Hematopoietic multipotent progenitor cell treated with erythropoietin and hydrocortisone succinate and interleukin-3 and kit ligand, for 15 days (in vitro differentiated cells): ENCODE results near the gene MMP14.
"Not testable (repeated sequence)": the region's sequence is repeated elsewhere in the genome, so short reads cannot be mapped to it uniquely, and the experiment has no call there.

Experiments
- DNase-seq: peaks from one replicate; pipeline ENCODE4 v3.0.0-alpha.2; 2015; ENCODE audit warnings: low spot score

The MMP14 gene

DNA sequence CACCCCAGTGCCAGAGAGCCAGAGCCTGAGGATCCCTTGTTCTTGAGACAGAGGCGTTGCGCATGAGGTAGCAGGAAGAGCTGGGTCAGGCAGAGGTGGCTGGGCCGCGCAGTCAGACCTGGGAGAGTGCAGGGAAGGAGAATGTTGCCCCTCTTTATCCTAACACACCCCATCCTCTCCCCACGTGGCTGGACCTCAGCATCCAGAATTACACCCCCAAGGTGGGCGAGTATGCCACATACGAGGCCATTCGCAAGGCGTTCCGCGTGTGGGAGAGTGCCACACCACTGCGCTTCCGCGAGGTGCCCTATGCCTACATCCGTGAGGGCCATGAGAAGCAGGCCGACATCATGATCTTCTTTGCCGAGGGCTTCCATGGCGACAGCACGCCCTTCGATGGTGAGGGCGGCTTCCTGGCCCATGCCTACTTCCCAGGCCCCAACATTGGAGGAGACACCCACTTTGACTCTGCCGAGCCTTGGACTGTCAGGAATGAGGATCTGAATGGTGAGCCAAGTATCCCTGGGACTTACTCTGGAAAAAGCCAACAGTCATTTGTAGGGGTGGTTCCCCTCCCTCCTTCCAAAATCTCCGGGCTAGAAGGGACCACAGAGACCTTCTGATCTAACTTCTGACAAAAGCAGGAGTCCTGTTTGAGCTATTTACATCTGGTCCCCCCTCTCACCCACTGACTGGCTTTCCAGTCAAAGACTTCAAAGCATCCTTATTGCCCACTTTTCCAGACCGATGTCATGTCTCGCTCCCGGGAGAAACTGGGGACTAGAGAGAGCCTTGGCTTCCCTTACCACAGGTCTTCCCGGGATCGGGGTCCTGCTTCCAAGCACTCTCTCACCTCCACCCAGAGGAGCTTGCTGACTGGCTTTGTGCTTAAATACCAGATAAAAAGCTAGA lies 6.1 kb downstream of the MMP14 start:
- DNase-seq, result no peak

DNA sequence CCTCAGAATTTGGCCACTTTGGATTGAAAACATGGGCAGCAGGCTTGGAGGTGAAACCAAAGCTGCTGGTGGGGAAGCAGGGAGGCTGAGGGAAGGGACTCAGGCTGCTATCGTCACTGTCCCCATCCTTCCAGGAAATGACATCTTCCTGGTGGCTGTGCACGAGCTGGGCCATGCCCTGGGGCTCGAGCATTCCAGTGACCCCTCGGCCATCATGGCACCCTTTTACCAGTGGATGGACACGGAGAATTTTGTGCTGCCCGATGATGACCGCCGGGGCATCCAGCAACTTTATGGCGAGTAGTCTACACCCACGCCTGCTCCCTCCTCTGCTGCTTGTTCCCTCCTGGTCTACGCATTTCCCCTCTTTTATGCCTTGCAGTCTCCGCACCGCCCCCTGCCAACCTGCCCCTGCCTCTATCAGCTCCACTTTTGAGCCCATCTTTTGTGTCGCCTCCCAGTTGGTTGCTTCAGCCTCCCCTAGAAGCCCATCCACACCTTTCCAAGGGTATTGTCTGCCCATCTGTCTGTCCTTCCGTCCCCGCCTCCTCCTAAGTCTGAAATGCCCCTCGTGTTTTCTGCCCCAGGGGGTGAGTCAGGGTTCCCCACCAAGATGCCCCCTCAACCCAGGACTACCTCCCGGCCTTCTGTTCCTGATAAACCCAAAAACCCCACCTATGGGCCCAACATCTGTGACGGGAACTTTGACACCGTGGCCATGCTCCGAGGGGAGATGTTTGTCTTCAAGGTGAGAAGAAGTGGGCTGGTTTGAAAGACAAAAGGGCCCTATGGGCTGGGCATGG lies 6.9 kb downstream of the MMP14 start:
- DNase-seq, result no peak

- DNase-seq, result no peak
These were observed 8.1 kb downstream of the MMP14 start for GRCh38 chr14:22844221-22845102.

DNA sequence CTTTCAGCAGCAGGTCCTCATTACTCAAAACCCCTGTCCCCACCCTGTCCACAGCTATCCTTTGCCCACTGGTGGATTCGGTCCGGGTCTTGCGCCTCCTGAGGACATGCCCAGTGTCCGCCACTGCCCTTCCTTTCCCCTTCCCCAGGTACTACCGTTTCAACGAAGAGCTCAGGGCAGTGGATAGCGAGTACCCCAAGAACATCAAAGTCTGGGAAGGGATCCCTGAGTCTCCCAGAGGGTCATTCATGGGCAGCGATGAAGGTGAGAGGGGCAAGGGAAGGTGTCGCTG lies 8.7 kb downstream of the MMP14 start:
- DNase-seq, result no peak

- DNase-seq, result no peak
These were observed 9.6 kb downstream of the MMP14 start for GRCh38 chr14:22845821-22846625.

- no peak for DNase-seq
These were observed 10.5 kb downstream of the MMP14 start for GRCh38 chr14:22846811-22847307.

- no peak for DNase-seq
These were observed 11.4 kb downstream of the MMP14 start for GRCh38 chr14:22847661-22848341.

DNA sequence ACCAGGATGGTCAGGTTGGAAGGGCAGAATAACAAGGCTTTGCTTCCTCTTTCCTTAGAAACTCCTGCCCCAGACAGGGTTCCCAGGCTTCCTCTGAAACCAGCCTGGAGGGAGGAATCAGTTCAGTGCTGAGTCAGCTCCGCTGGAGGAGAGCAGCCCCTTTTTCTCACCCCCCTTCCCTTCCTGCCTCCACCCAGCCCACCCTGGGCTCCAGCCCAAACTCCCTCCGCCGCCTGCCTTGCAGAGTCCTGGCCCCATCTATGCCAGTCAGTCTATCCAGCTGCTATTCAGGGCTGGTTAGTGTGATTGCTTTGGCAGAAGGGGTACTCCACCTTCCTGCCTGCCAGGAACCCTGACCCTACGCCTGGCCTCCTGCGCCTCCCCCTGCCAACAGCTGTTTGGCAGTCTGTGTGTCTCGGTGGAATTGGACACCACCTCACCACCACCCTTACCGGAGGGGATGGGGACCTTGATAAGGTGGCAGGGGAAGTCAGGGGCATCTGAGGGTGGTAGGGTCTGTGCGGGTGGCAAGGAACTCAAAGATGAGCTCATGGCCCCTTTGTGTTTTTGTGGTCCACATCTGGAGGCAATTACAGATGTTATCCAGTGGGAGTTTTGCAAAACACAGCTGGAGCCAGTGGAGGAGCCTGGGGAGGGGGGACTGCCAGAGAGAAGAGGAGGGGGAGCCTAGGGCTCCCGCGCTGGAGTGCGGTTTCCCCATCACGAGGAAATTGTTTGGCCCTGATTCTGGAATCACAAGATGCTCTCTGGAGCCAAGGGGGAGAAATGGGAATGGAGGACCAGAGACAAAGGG lies 12.2 kb downstream of the MMP14 start:
- DNase-seq, result no peak

DNA sequence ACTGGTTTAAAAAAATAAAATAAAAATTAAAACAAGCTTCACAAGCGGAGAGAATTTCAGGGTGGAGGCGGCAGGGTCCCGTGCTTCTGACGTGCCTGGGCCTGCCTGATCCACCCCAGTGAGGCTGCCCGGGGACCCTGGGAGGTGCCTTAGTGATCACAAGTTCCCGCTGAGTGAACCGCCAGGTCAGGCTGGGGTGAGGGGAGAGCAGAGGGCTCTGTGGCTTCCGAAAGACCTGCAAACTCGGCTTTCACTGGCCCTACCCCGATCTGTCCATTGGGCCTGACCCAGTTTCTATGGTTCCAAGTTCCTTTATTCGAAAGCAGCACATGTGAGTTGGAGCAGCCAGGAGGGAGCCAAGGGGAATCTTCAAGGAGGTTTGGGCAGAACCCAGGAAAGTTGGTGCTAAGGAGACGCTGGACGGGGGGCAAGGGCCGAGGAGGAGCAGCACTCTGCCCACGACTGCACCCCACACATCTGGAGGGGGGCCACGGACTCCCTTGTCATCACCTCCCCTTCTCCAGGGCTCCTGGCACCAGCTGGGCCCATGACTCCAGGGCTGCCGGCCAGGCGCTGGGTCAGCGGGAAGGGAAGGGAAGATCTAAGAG lies 12.9 kb downstream of the MMP14 start:
- no peak for DNase-seq

GRCh38 chr14:22850944-22851764 lies 14.8 kb downstream of the MMP14 start:
- no peak for DNase-seq

DNA sequence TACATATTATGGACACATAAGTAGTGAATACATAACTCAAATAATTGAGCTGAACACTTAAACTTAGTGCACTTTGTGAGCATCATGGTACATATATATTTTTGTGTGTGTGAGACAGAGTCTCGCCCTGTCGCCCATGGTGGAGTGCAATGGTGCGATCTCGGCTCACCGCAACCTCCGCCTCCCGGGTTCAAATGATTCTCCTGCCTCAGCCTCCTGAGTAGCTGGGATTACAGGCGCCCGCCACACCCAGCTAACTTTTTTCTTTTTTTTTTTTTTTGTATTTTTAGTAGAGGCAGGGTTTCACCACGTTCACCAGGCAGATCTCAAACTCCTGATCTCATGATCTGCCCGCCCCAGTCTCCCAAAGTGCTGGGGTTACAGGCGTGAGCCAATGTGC lies 15.8 kb downstream of the MMP14 start:
- DNase-seq, result not testable (repeated sequence)

DNA sequence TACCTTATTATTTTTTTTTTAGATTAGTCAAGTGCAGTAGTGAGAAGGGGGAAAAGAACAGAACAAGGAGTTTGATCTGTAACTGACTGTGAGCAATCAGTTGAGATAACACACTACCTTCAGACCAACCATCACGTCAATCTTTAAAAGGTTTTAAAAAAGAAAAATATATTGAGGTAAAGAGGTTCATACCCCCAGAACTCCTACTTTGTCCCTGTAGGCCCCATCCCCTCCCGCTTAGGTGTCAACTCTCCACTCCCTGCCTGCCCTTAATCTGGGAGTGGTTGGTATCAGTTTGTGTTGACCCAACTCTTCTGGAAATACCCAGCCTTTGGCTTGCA lies 16.2 kb downstream of the MMP14 start:
- DNase-seq, result no peak

DNA sequence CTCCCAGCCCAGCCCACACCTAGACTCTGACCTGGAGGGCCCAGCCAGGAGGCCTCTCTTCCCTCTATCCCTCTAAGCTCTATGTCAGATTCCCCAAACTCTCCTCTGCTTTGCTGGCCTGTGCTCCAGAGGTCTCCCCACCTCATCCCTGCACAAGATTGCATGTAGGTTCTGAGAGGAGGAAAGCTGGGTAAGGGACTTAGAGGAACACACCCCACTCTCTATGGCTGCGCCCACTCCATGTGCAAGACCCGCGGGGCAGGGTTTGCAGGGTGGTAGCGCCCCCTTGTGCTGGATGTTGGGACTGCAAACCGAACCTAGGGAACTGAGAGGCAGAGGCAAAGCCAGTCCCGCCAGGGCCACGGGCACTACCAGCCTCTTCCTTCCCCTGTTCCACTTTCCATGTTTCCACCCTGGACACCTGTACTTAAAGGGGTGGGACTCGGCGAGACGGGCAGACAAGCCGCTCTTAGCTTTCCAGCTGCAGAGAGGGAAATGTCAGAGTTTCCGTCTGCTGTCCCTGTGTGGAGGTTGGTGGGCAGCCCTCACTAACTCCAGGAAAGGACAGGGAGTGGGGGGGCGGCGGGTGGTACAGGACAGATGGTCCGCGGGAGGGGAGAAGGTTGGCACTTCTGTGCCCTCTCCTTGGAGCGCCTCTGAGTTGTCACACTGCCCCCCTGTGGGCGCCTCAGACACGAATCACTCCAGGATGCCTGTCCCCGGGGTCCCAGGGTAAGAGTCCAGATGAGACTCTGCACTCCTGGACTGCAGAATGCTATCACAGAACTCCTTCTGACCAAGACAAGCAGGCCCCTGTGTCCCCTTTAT lies 16.8 kb downstream of the MMP14 start:
- DNase-seq, result peak; percentile 86

- DNase-seq, result not testable (repeated sequence)
These were observed 17.9 kb downstream of the MMP14 start for GRCh38 chr14:22854296-22854695.

GRCh38 chr14:22854963-22855724 lies 18.8 kb downstream of the MMP14 start:
- DNase-seq, result no peak

DNA sequence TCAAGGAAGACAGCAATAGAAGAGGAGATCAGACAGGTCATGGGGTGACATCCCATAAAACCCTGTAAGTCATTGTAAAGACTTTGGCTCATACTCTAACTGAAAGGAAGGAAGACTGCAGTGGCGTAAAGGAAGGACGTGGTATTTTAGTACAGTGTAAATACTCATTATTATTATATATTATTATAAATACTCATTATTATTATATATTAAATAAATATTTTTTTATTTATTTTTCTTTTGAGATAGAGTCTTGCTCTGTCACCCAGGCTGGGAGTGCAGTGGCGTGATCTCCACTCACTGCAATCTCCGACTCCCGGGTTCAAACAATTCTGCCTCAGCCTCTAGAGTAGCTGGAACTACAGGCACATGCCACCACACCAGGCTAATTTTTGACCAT lies 20.0 kb downstream of the MMP14 start:
- DNase-seq, result no peak

- not testable (repeated sequence) for DNase-seq
These were observed 24.0 kb downstream of the MMP14 start for GRCh38 chr14:22860377-22860776.
